Fibroblast of lung (primary cell): ENCODE measurements around the gene AVPR1B. TPM values are rescaled to one million over a fixed set of nuclear protein-coding genes. Genes with fewer than 3 reads are reported as not detected.

Source experiments
- DNase-seq, 2 donors: peaks; one replicate each; pipeline versions ENCODE4 v3.0.0 to v3.0.0-alpha.2; 2010; ENCODE audit warnings: low read depth in 2 of 2
- H2AFZ ChIP-seq: 2 replicates; pipeline ENCODE4 v1.5.1; 2012; ENCODE audit warnings: low read length, control low read depth, inconsistent platforms
- H3K27ac ChIP-seq: 2 replicates; pipeline ENCODE4 v1.5.1; 2011; ENCODE audit warnings: low read length, control low read depth; ENCODE audit not compliant: insufficient read depth
- H3K27me3 ChIP-seq: 2 replicates; pipeline ENCODE4 v1.5.1; 2011; ENCODE audit warnings: mild to moderate bottlenecking, low read length; ENCODE audit not compliant: control insufficient read depth, insufficient read depth
- H3K36me3 ChIP-seq: 2 replicates; pipeline ENCODE4 v1.5.1; 2011; ENCODE audit warnings: low read length; ENCODE audit not compliant: control insufficient read depth, insufficient read depth
- H3K4me1 ChIP-seq: 2 replicates; pipeline ENCODE4 v1.5.1; 2011; ENCODE audit warnings: low read length; ENCODE audit not compliant: control insufficient read depth, insufficient read depth; ENCODE audit errors: extremely low read depth
- H3K4me2 ChIP-seq: 2 replicates; pipeline ENCODE4 v1.5.1; 2011; ENCODE audit warnings: low read length, control low read depth; ENCODE audit not compliant: insufficient read depth; ENCODE audit errors: extremely low read depth
- H3K4me3 ChIP-seq, 4 experiments: fragments of 200-600 bp in 1 of 4; sonication (generic) in 1 of 4; replicated peaks in 1 of 4; 2 replicates each; pipeline ENCODE4 v1.5.1; 2011 to 2016; ENCODE audit warnings: low read length in 4 of 4, low read depth in 3 of 4, mild to moderate bottlenecking in 3 of 4, control low read depth in 2 of 4, inconsistent platforms in 1 of 4, mixed read lengths in 1 of 4; ENCODE audit not compliant: insufficient read depth in 1 of 4; ENCODE audit errors: control extremely low read depth in 1 of 4
- H3K79me2 ChIP-seq: 2 replicates; pipeline ENCODE4 v1.5.1; 2012; ENCODE audit warnings: mild to moderate bottlenecking, low read length, inconsistent platforms; ENCODE audit not compliant: control insufficient read depth, insufficient read depth
- H3K9ac ChIP-seq: 2 replicates; pipeline ENCODE4 v1.5.1; 2011; ENCODE audit warnings: mild to moderate bottlenecking, low read length, control low read depth; ENCODE audit not compliant: insufficient read depth
- H3K9me3 ChIP-seq: 2 replicates; pipeline ENCODE4 v1.5.1; 2012; ENCODE audit warnings: low read depth, low read length; ENCODE audit not compliant: control insufficient read depth, insufficient read depth
- H4K20me1 ChIP-seq: 2 replicates; pipeline ENCODE4 v1.5.1; 2011; ENCODE audit warnings: low read length; ENCODE audit not compliant: control insufficient read depth, insufficient read depth; ENCODE audit errors: extremely low read depth
- CTCF ChIP-seq, 2 donors: IDR thresholded peaks in 1 of 2; conservative IDR thresholded peaks in 1 of 2; 1 replicate in 1 of 2; 2 replicates in 1 of 2; pipeline ENCODE4 v1.5.1; 2011 to 2012; ENCODE audit warnings: low read length in 2 of 2, control low read depth in 1 of 2, inconsistent platforms in 1 of 2, low read depth in 1 of 2, mild to moderate bottlenecking in 1 of 2
- EZH2 ChIP-seq: IDR thresholded peaks from 2 replicates; pipeline ENCODE4 v1.5.1; 2012; ENCODE audit warnings: low read length, control low read depth, mild to moderate bottlenecking; ENCODE audit errors: missing control alignments
- polyA plus RNA-seq, 2 donors: library from polyadenylated mRNA; depleted of rRNA in 1 of 2; stranded (reverse) in 1 of 2; unstranded in 1 of 2; fragments of >200 nt; gene quantifications; 2 replicates each; pipeline ENCODE4 v1.2.1, GENCODE V29; 2011 to 2012; ENCODE audit warnings: missing spikeins in 1 of 2
- total RNA-seq: library from RNA; depleted of rRNA; stranded (reverse); fragments of >200 nt; gene quantifications from 2 replicates; pipeline ENCODE4 v1.2.1, GENCODE V29; 2014

AVPR1B gene
- total and polyA plus RNA-seq, 2 donors (not counting 1 experiment from before 2014, with no cell fraction given), result not detected

GRCh38 chr1:206089341-206089740 lies 27.8 kb downstream of the AVPR1B start:
- H2AFZ ChIP-seq, result no peak overlapping the region
- H3K79me2 ChIP-seq, result no peaks in the 10 kb centered on the region
- H3K9ac ChIP-seq, result no peak overlapping the region
- no peak overlapping the region for H3K4me3 ChIP-seq
- no peaks in the 10 kb centered on the region for H3K9me3 ChIP-seq
- TF ChIP-seq EZH2, result no peak
- TF ChIP-seq CTCF (conservative IDR thresholded peaks at IDR 0.05 in 1 of 2, IDR thresholded peaks at IDR 0.05 in 1 of 2; ENCODE audit: low read depth in 1 of 2, low read length in 2 of 2), result no peak
- no peak overlapping the region for H3K4me2 ChIP-seq
- no peak overlapping the region for H3K27ac ChIP-seq
- H3K36me3 ChIP-seq, result no peaks in the 10 kb centered on the region
- H3K27me3 ChIP-seq, result peaks cover 24% of the 10 kb centered on the region
- no peaks in the 10 kb centered on the region for H4K20me1 ChIP-seq
- H3K4me1 ChIP-seq, result no peaks in the 10 kb centered on the region
- DNase-seq, result no peak

GRCh38 chr1:206087091-206087490 lies 30.1 kb downstream of the AVPR1B start:
- TF ChIP-seq CTCF (conservative IDR thresholded peaks at IDR 0.05 in 1 of 2, IDR thresholded peaks at IDR 0.05 in 1 of 2; ENCODE audit: low read depth in 1 of 2, low read length in 2 of 2), result no peak
- TF ChIP-seq EZH2, result no peak
- no peaks in the 10 kb centered on the region for H4K20me1 ChIP-seq
- no peak overlapping the region for H3K4me2 ChIP-seq
- H3K4me3 ChIP-seq, result no peak overlapping the region
- no peak overlapping the region for H3K9ac ChIP-seq
- H3K36me3 ChIP-seq, result no peaks in the 10 kb centered on the region
- DNase-seq, result no peak
- H3K79me2 ChIP-seq, result no peaks in the 10 kb centered on the region
- H3K27ac ChIP-seq, result no peak overlapping the region
- peaks cover 23% of the 10 kb centered on the region for H3K27me3 ChIP-seq
- H3K4me1 ChIP-seq, result no peaks in the 10 kb centered on the region
- H2AFZ ChIP-seq, result no peak overlapping the region
- no peaks in the 10 kb centered on the region for H3K9me3 ChIP-seq

GRCh38 chr1:206083750-206084149 lies 33.4 kb downstream of the AVPR1B start:
- H4K20me1 ChIP-seq, result no peaks in the 10 kb centered on the region
- H3K9me3 ChIP-seq, result no peaks in the 10 kb centered on the region
- TF ChIP-seq CTCF (conservative IDR thresholded peaks at IDR 0.05 in 1 of 2, IDR thresholded peaks at IDR 0.05 in 1 of 2; ENCODE audit: low read depth in 1 of 2, low read length in 2 of 2) (no peak), EZH2 (no peak)
- H3K27me3 ChIP-seq, result peaks cover 22% of the 10 kb centered on the region
- DNase-seq, result no peak
- H3K4me1 ChIP-seq, result no peaks in the 10 kb centered on the region
- H3K36me3 ChIP-seq, result no peaks in the 10 kb centered on the region
- H3K4me2 ChIP-seq, result no peak overlapping the region
- H3K79me2 ChIP-seq, result no peaks in the 10 kb centered on the region
- H3K27ac ChIP-seq, result no peak overlapping the region
- no peak overlapping the region for H3K4me3 ChIP-seq
- H3K9ac ChIP-seq, result no peak overlapping the region
- no peak overlapping the region for H2AFZ ChIP-seq
